Thoracic aorta (tissue), 2 donors: ENCODE results near the gene PLCB3. TPM values are rescaled to one million over a fixed set of nuclear protein-coding genes. Genes with fewer than 3 reads are reported as not detected.
A peak's percentile ranks its signal among the peaks of the same experiment; 100 is the strongest.

Source experiments
- ATAC-seq: fragments of 150-250 bp; one replicate; pipeline ENCODE4 v1.8.0; 2017; ENCODE audit warnings: low read depth; ENCODE audit not compliant: insufficient number of reproducible peaks, low FRiP score
- DNase-seq: peaks from one replicate; pipeline ENCODE4 v3.0.0-alpha.2; 2020; ENCODE audit warnings: low spot score
- H3K27ac ChIP-seq, 2 donors: fragments of 200-600 bp; sonication (generic); 1 replicate in 1 of 2; 2 replicates in 1 of 2; pipeline ENCODE4 v1.5.1; 2016; ENCODE audit warnings: mild to moderate bottlenecking in 2 of 2, moderate library complexity in 2 of 2
- H3K27me3 ChIP-seq: fragments of 200-600 bp; sonication (generic); replicated peaks from 2 replicates; pipeline ENCODE4 v1.6.0; 2016; ENCODE audit warnings: mild to moderate bottlenecking; ENCODE audit not compliant: insufficient read depth
- H3K36me3 ChIP-seq: fragments of 200-600 bp; sonication (generic); one replicate; pipeline ENCODE4 v1.5.1; 2016
- H3K4me1 ChIP-seq, 2 donors: fragments of 200-600 bp; sonication (generic); 1 replicate in 1 of 2; 2 replicates in 1 of 2; pipeline versions ENCODE4 v1.5.1 to v1.6.0; 2016; ENCODE audit warnings: low read depth in 2 of 2, mild to moderate bottlenecking in 1 of 2; ENCODE audit not compliant: control insufficient read depth in 1 of 2
- H3K4me3 ChIP-seq: fragments of 200-600 bp; sonication (generic); 2 replicates; pipeline ENCODE4 v1.5.1; 2016; ENCODE audit warnings: mild to moderate bottlenecking
- H3K9me3 ChIP-seq: fragments of 200-600 bp; sonication (generic); 2 replicates; pipeline ENCODE4 v1.5.1; 2016
- total RNA-seq, 2 donors: library from RNA; depleted of rRNA; stranded (reverse); fragments of >200 nt; gene quantifications; one replicate each; pipeline versions ENCODE4 v1.1.0 to v1.2.3, GENCODE V29; 2016
- TF ChIP-seq, protein P1 (sequence below): fragments of 200-600 bp; sonication (generic); IDR thresholded peaks from one replicate; pipeline ENCODE4 v1.5.1; 2019; ENCODE audit warnings: antibody characterized with exemption

The PLCB3 gene
- total RNA-seq, 2 donors from 2014 or later: 31.5 to 39.7 TPM

DNA sequence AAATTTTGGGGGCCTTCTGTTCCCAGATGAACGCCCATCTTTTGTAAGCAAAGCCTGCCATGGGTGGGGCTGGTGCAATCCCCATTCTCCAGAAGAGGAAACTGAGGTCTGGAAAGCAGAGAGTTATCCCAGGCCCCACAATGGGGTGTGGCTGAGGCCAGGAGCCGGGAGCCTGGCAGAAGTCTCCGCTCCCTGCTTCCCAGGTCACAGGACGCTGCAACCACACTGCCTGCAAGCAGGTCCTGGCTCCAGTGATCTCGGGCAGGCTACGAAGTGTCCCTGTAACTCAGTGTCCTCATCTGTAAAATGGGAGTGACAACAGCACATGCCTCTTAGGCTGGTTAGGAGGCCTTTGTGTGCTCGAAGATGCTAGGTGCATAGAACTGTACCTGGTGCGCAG lies 1.7 kb downstream of the PLCB3 start:
- TF ChIP-seq, protein P1, sequence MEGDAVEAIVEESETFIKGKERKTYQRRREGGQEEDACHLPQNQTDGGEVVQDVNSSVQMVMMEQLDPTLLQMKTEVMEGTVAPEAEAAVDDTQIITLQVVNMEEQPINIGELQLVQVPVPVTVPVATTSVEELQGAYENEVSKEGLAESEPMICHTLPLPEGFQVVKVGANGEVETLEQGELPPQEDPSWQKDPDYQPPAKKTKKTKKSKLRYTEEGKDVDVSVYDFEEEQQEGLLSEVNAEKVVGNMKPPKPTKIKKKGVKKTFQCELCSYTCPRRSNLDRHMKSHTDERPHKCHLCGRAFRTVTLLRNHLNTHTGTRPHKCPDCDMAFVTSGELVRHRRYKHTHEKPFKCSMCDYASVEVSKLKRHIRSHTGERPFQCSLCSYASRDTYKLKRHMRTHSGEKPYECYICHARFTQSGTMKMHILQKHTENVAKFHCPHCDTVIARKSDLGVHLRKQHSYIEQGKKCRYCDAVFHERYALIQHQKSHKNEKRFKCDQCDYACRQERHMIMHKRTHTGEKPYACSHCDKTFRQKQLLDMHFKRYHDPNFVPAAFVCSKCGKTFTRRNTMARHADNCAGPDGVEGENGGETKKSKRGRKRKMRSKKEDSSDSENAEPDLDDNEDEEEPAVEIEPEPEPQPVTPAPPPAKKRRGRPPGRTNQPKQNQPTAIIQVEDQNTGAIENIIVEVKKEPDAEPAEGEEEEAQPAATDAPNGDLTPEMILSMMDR: no peak
- peak overlapping the region; percentile 82 for H3K4me3 ChIP-seq
- DNase-seq (no peak), ATAC-seq (no peak)
- peak overlapping the region in 1 of 2 donors; percentile 61 for H3K27ac ChIP-seq
- H3K4me1 ChIP-seq: peaks cover 19 to 31% of the 10 kb centered on the region in 2 donors
- H3K9me3 ChIP-seq: no peaks in the 10 kb centered on the region
- no peaks in the 10 kb centered on the region for H3K27me3 ChIP-seq
- H3K36me3 ChIP-seq: peaks cover 17% of the 10 kb centered on the region

DNA sequence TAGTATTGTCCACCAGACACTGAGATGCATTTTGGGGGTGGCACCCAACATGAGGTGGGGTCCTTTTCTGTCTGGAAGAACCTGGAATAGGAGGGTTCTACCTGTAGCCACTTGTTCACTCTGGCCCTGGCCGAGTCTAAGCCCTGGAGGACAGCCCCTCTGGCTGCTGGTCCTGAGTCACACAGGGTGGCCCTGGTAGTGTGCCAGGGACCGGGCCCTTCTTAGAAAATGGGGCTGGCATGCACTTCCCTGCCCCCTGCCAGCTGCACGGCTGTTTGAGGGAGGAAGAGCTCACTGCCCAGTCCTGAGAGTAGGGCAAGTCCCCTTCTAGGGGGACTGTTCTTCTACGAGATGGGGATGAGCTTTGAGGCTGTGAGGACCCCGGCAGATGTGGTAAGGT lies 2.2 kb downstream of the PLCB3 start:
- Histone ChIP-seq H3K4me1 (peaks cover 19 to 31% of the 10 kb centered on the region in 2 donors), H3K27me3 (no peaks in the 10 kb centered on the region), H3K4me3 (no peak overlapping the region), H3K36me3 (peaks cover 21% of the 10 kb centered on the region), H3K27ac (peak overlapping the region in 1 of 2 donors; percentile 61), H3K9me3 (no peaks in the 10 kb centered on the region)
- TF ChIP-seq, protein P1: no peak
- ATAC-seq (no peak), DNase-seq (no peak)

DNA sequence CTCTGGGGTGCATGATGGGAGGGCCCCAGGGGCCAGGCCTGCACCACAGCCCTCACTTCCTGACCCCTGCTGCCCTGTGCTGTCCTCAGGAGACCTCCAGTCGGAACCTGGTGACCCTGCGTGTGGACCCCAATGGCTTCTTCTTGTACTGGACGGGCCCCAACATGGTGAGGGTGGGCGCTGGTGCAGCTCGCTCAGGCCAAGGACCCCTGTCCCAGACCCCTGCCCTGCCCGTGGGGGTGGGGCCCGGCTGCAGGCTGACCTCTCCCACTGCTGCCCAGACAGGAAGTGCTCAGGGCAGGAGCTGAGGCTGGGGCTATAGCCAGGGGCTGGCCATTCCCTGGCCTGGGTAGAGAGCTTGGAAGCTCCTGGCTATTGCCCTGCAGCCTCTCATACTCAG lies 3.0 kb downstream of the PLCB3 start:
- no peak for ATAC-seq
- TF ChIP-seq, protein P1: no peak
- H3K27ac ChIP-seq: no peak overlapping the region
- no peaks in the 10 kb centered on the region for H3K9me3 ChIP-seq
- no peaks in the 10 kb centered on the region for H3K27me3 ChIP-seq
- no peak for DNase-seq
- peaks cover 19 to 31% of the 10 kb centered on the region in 2 donors for H3K4me1 ChIP-seq
- H3K4me3 ChIP-seq: no peak overlapping the region
- peaks cover 28% of the 10 kb centered on the region for H3K36me3 ChIP-seq

DNA sequence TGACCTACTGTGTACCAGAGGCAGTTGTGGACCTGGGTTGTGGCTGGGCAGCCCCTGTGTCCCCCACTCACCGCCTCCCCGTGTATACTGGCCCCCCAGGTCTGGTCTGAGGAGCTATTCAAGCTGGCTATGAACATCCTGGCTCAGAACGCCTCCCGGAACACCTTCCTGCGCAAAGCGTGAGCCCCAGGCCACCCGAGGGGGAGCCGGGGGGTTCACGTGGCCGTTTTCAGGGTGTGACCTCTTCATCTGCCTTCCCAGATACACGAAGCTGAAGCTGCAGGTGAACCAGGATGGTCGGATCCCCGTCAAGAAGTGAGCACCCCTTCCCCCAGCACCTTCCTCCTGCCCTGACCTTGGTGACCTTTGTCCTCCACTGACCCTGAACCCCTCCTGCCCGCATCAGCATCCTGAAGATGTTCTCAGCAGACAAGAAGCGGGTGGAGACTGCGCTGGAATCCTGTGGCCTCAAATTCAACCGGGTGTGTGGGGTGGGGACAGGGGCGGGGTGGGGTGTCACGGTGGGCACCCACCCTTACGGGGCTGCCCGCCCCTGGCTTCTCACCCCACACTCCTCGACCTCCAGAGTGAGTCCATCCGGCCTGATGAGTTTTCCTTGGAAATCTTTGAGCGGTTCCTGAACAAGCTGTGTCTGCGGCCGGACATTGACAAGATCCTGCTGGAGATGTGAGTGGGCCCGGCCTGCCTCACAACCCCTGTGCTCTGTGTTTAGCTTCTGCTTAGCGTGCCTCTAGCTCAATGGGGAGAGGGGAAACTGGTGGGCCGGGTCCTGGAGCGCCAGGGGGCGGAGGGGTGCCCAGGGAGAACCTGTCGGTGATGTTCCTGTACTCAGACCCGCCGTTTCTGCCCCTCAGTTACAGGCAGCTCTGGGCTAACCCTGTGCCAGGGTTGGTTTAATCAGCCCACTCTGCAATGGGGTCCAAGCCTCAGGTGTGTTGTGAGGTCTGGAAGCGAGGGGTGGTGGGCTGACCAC lies 4.1 kb downstream of the PLCB3 start:
- peaks cover 19 to 30% of the 10 kb centered on the region in 2 donors for H3K4me1 ChIP-seq
- peaks cover 35% of the 10 kb centered on the region for H3K36me3 ChIP-seq
- TF ChIP-seq, protein P1: no peak
- no peak for ATAC-seq
- no peak overlapping the region for H3K4me3 ChIP-seq
- H3K9me3 ChIP-seq: no peaks in the 10 kb centered on the region
- H3K27me3 ChIP-seq: no peaks in the 10 kb centered on the region
- H3K27ac ChIP-seq: no peak overlapping the region
- no peak for DNase-seq

DNA sequence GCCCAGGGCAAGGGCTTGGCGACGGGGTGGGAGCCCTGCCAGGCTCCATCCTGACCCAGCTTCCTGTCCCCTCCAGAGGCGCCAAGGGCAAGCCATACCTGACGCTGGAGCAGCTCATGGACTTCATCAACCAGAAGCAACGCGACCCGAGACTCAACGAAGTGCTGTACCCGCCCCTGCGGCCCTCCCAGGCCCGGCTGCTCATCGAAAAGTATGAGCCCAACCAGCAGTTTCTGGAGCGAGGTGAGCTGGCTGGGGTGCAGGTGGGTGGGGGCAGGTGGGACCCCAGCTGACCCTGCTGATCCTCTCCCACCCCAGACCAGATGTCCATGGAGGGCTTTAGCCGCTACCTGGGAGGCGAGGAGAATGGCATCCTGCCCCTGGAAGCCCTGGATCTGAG lies 5.0 kb downstream of the PLCB3 start:
- peaks cover 35% of the 10 kb centered on the region for H3K36me3 ChIP-seq

More for the DNA sequence above, 5.0 kb downstream of the PLCB3 start:
- Histone ChIP-seq H3K9me3 (no peaks in the 10 kb centered on the region), H3K27me3 (no peaks in the 10 kb centered on the region), H3K4me1 (peaks cover 14 to 23% of the 10 kb centered on the region in 2 donors), H3K27ac (no peak overlapping the region), H3K4me3 (no peak overlapping the region)
- ATAC-seq: no peak
- DNase-seq: no peak
- TF ChIP-seq, protein P1: no peak
